Astrocyte (in vitro differentiated cells and primary cell): ENCODE data around the gene RPS14. TPM values are rescaled to one million over a fixed set of nuclear protein-coding genes. Genes with fewer than 3 reads are reported as not detected.

Source experiments
- DNase-seq: peaks from one replicate; pipeline ENCODE4 v3.0.0-alpha.2; 2010; ENCODE audit warnings: low read depth
- FAIRE-seq: peaks from 2 replicates; lab custom pipeline; 2011; peaks lifted over from hg19 to GRCh38; lab: Jason Lieb, UNC
- H2AFZ ChIP-seq: 2 replicates; pipeline ENCODE4 v1.6.0; 2012; ENCODE audit warnings: low read depth, low read length, inconsistent platforms
- H3K27ac ChIP-seq: 2 replicates; pipeline ENCODE4 v1.5.1; 2011; ENCODE audit warnings: low read depth, low read length, inconsistent platforms
- H3K27me3 ChIP-seq: 2 replicates; pipeline ENCODE4 v1.6.0; 2011; ENCODE audit warnings: low read length, inconsistent platforms; ENCODE audit not compliant: insufficient read depth
- H3K36me3 ChIP-seq: 2 replicates; pipeline ENCODE4 v1.5.1; 2011; ENCODE audit warnings: low read length, inconsistent platforms; ENCODE audit not compliant: insufficient read depth
- H3K4me1 ChIP-seq: 2 replicates; pipeline ENCODE4 v1.5.1; 2011; ENCODE audit warnings: low read length, inconsistent platforms; ENCODE audit not compliant: insufficient read depth
- H3K4me2 ChIP-seq: 2 replicates; pipeline ENCODE4 v1.6.0; 2012; ENCODE audit warnings: low read length, inconsistent platforms
- H3K4me3 ChIP-seq: 2 replicates; pipeline ENCODE4 v1.5.1; 2011; ENCODE audit warnings: low read depth, mild to moderate bottlenecking, low read length, inconsistent platforms; ENCODE audit not compliant: insufficient read depth
- H3K79me2 ChIP-seq: 2 replicates; pipeline ENCODE4 v1.6.0; 2012; ENCODE audit warnings: mild to moderate bottlenecking, low read length, inconsistent platforms; ENCODE audit not compliant: insufficient read depth
- H3K9ac ChIP-seq: 2 replicates; pipeline ENCODE4 v1.6.0; 2012; ENCODE audit warnings: mild to moderate bottlenecking, low read length, inconsistent platforms
- H3K9me3 ChIP-seq: 2 replicates; pipeline ENCODE4 v1.5.1; 2012; ENCODE audit warnings: low read depth, mild to moderate bottlenecking, low read length, inconsistent platforms; ENCODE audit not compliant: insufficient read depth
- H4K20me1 ChIP-seq: 2 replicates; pipeline ENCODE4 v1.6.0; 2012; ENCODE audit warnings: low read length, inconsistent platforms; ENCODE audit not compliant: insufficient read depth
- H3K27ac Mint-ChIP-seq: one replicate; pipeline ENCODE4 v1.8.0; 2021; ENCODE audit warnings: mild to moderate bottlenecking, mixed read lengths; ENCODE audit not compliant: unreplicated experiment
- H3K27me3 Mint-ChIP-seq: one replicate; pipeline ENCODE4 v1.8.0; 2021; ENCODE audit warnings: low read depth, mixed read lengths; ENCODE audit not compliant: unreplicated experiment
- H3K36me3 Mint-ChIP-seq: one replicate; pipeline ENCODE4 v1.8.0; 2021; ENCODE audit warnings: low read depth, mixed read lengths; ENCODE audit not compliant: unreplicated experiment
- H3K4me1 Mint-ChIP-seq: one replicate; pipeline ENCODE4 v1.8.0; 2021; ENCODE audit warnings: low read depth, mixed read lengths; ENCODE audit not compliant: unreplicated experiment
- H3K4me3 Mint-ChIP-seq: one replicate; pipeline ENCODE4 v1.8.0; 2021; ENCODE audit warnings: mild to moderate bottlenecking, moderate library complexity, mixed read lengths; ENCODE audit not compliant: unreplicated experiment
- H3K9me3 Mint-ChIP-seq: one replicate; pipeline ENCODE4 v1.8.0; 2021; ENCODE audit warnings: mild to moderate bottlenecking, mixed read lengths; ENCODE audit not compliant: unreplicated experiment
- EZH2 ChIP-seq: IDR thresholded peaks from 2 replicates; pipeline ENCODE4 v1.6.1; 2012; ENCODE audit warnings: mild to moderate bottlenecking, low read length, inconsistent platforms; ENCODE audit not compliant: insufficient read depth
- total RNA-seq: library from RNA; stranded (reverse); gene quantifications from 2 replicates; pipeline ENCODE4 v1.2.1, GENCODE V29; 2021
- TF ChIP-seq, protein P1 (sequence below): IDR thresholded peaks from 2 replicates; pipeline ENCODE4 v1.5.1; 2011; ENCODE audit warnings: low read depth, mild to moderate bottlenecking, inconsistent platforms, low read length, moderate library complexity; ENCODE audit not compliant: insufficient read depth

RPS14 gene
- total RNA-seq, 1 donor from 2014 or later = 2,054 TPM

- H3K4me2 ChIP-seq = no peak overlapping the region
- peak; percentile 55 for DNase-seq
- no peak overlapping the region for H3K9ac ChIP-seq
- FAIRE-seq = no peak
- no peaks in the 10 kb centered on the region for H3K27me3 Mint-ChIP-seq
- peaks cover 53% of the 10 kb centered on the region for H3K36me3 Mint-ChIP-seq
- H3K9me3 ChIP-seq = no peaks in the 10 kb centered on the region
- no peak overlapping the region for H3K4me3 ChIP-seq
- peaks cover 4% of the 10 kb centered on the region for H3K4me1 ChIP-seq
- H3K4me3 Mint-ChIP-seq = no peak overlapping the region
- H4K20me1 ChIP-seq = no peaks in the 10 kb centered on the region
- no peaks in the 10 kb centered on the region for H3K79me2 ChIP-seq
- no peak for TF ChIP-seq EZH2
- TF ChIP-seq, protein P1, sequence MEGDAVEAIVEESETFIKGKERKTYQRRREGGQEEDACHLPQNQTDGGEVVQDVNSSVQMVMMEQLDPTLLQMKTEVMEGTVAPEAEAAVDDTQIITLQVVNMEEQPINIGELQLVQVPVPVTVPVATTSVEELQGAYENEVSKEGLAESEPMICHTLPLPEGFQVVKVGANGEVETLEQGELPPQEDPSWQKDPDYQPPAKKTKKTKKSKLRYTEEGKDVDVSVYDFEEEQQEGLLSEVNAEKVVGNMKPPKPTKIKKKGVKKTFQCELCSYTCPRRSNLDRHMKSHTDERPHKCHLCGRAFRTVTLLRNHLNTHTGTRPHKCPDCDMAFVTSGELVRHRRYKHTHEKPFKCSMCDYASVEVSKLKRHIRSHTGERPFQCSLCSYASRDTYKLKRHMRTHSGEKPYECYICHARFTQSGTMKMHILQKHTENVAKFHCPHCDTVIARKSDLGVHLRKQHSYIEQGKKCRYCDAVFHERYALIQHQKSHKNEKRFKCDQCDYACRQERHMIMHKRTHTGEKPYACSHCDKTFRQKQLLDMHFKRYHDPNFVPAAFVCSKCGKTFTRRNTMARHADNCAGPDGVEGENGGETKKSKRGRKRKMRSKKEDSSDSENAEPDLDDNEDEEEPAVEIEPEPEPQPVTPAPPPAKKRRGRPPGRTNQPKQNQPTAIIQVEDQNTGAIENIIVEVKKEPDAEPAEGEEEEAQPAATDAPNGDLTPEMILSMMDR = no peak
- H3K9me3 Mint-ChIP-seq = no peaks in the 10 kb centered on the region
- peaks cover 28% of the 10 kb centered on the region for H3K36me3 ChIP-seq
- no peak overlapping the region for H3K27ac Mint-ChIP-seq
- H3K27ac ChIP-seq = no peak overlapping the region
- H3K4me1 Mint-ChIP-seq = peaks cover 14% of the 10 kb centered on the region
- no peaks in the 10 kb centered on the region for H3K27me3 ChIP-seq
- no peak overlapping the region for H2AFZ ChIP-seq
These were observed 52.3 kb downstream of the RPS14 start for GRCh38 chr5:150397146-150397781.

DNA sequence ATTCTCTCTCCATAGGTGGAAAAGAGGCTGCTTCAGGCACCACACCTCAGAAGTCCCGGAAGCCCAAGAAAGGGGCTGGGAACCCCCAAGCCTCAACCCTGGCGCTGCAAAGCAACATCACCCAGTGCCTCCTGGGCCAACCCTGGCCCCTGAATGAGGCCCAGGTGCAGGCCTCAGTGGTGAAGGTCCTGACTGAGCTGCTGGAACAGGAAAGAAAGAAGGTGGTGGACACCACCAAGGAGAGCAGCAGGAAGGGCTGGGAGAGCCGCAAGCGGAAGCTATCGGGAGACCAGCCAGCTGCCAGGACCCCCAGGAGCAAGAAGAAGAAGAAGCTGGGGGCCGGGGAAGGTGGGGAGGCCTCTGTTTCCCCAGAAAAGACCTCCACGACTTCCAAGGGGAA, 53.3 kb downstream of the RPS14 start:
- H3K79me2 ChIP-seq = no peaks in the 10 kb centered on the region
- H3K9ac ChIP-seq = no peak overlapping the region
- H3K36me3 ChIP-seq = peaks cover 36% of the 10 kb centered on the region
- no peak overlapping the region for H2AFZ ChIP-seq
- H4K20me1 ChIP-seq = no peaks in the 10 kb centered on the region
- FAIRE-seq = no peak
- H3K9me3 ChIP-seq = no peaks in the 10 kb centered on the region
- Mint-ChIP-seq H3K4me1 (peaks cover 14% of the 10 kb centered on the region), H3K36me3 (peaks cover 52% of the 10 kb centered on the region), H3K9me3 (no peaks in the 10 kb centered on the region), H3K27me3 (no peaks in the 10 kb centered on the region), H3K27ac (peak overlapping the region; percentile 47), H3K4me3 (no peak overlapping the region)
- no peaks in the 10 kb centered on the region for H3K27me3 ChIP-seq
- H3K27ac ChIP-seq = no peak overlapping the region
- H3K4me1 ChIP-seq = peaks cover 4% of the 10 kb centered on the region
- no peak overlapping the region for H3K4me2 ChIP-seq
- no peak for TF ChIP-seq EZH2
- TF ChIP-seq, protein P1 = no peak
- DNase-seq = no peak
- H3K4me3 ChIP-seq = no peak overlapping the region

GRCh38 chr5:150395688-150395975, 53.9 kb downstream of the RPS14 start:
- no peak for DNase-seq
- Histone ChIP-seq H3K27me3 (no peaks in the 10 kb centered on the region), H3K4me3 (no peak overlapping the region), H4K20me1 (no peaks in the 10 kb centered on the region), H3K27ac (no peak overlapping the region), H3K79me2 (no peaks in the 10 kb centered on the region), H3K9ac (no peak overlapping the region), H3K9me3 (no peaks in the 10 kb centered on the region), H2AFZ (no peak overlapping the region), H3K36me3 (peaks cover 36% of the 10 kb centered on the region), H3K4me2 (no peak overlapping the region), H3K4me1 (peaks cover 4% of the 10 kb centered on the region)
- no peak for TF ChIP-seq EZH2
- TF ChIP-seq, protein P1 = no peak
- no peak overlapping the region for H3K27ac Mint-ChIP-seq
- H3K4me1 Mint-ChIP-seq = peaks cover 14% of the 10 kb centered on the region
- no peak overlapping the region for H3K4me3 Mint-ChIP-seq
- FAIRE-seq = no peak
- no peaks in the 10 kb centered on the region for H3K9me3 Mint-ChIP-seq
- no peaks in the 10 kb centered on the region for H3K27me3 Mint-ChIP-seq
- H3K36me3 Mint-ChIP-seq = peaks cover 47% of the 10 kb centered on the region
